ENCODE data around the gene LHFPL5. TPM values are rescaled to one million over a fixed set of nuclear protein-coding genes. Genes with fewer than 3 reads are reported as not detected.

LHFPL5 gene
- total RNA-seq, 4 donors from 2014 or later, result not detected

- no peak for TF ChIP-seq CTCF (IDR thresholded peaks at IDR 0.05)
- ATAC-seq (ENCODE audit: low FRiP score) (no peak), DNase-seq (ENCODE audit: low spot score) (no peak)
Measured at GRCh38 chr6:35781290-35781689, 23.9 kb upstream of the LHFPL5 start.

- no peak for ATAC-seq (ENCODE audit: low FRiP score)
- no peak for DNase-seq (ENCODE audit: low spot score)
- no peak for TF ChIP-seq CTCF (IDR thresholded peaks at IDR 0.05)
Measured at GRCh38 chr6:35782424-35782823, 22.7 kb upstream of the LHFPL5 start.

DNA sequence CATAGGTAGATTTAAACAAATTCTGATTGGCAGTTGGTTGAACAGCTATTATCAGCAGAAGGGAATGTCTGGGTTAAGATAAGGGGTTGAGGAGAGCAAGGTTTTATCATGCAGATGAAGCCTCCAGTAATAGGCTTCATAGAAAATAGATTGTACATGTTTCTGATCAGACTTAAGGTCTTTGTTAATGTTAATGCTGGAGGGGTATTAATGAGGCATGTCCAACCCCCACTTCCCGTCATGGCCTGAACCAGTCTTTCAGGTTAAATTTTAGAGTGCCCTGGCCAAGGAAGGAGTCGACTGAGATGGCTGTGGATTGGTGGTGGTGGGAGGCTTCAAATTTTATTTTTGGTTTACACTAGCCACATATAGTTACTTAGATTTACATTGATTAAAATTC, 21.0 kb upstream of the LHFPL5 start:
- ATAC-seq (ENCODE audit: low FRiP score) (no peak), DNase-seq (ENCODE audit: low spot score) (no peak)
- TF ChIP-seq CTCF (IDR thresholded peaks at IDR 0.05), result no peak

GRCh38 chr6:35786272-35786671, 18.9 kb upstream of the LHFPL5 start:
- no peak for DNase-seq (ENCODE audit: low spot score)
- ATAC-seq (ENCODE audit: low FRiP score), result no peak

DNA sequence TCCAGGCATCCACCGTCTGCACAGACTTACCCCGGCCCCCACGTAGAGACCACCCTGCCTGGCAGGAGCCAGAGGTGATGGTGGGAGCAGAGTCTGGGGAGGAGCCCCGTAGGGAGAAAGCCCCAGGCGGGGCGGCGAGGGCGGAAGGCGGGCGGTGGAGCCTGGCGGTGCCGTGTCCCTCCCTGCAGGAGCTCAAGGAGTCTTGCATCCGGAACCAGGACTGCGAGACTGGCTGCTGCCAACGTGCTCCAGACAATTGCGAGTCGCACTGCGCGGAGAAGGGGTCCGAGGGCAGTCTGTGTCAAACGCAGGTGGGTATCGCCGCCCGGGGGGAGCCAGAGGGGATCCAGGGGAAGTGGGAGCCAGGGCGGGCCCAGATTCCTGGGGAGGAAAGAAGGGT, 18.3 kb upstream of the LHFPL5 start:
- ATAC-seq (ENCODE audit: low FRiP score) (peak; percentile 37), DNase-seq (ENCODE audit: low spot score) (no peak)
- no peak for TF ChIP-seq CTCF (IDR thresholded peaks at IDR 0.05)

More at GRCh38 chr6:35786272-35786671, 18.9 kb upstream of the LHFPL5 start:
- no peak for TF ChIP-seq CTCF (IDR thresholded peaks at IDR 0.05)

DNA sequence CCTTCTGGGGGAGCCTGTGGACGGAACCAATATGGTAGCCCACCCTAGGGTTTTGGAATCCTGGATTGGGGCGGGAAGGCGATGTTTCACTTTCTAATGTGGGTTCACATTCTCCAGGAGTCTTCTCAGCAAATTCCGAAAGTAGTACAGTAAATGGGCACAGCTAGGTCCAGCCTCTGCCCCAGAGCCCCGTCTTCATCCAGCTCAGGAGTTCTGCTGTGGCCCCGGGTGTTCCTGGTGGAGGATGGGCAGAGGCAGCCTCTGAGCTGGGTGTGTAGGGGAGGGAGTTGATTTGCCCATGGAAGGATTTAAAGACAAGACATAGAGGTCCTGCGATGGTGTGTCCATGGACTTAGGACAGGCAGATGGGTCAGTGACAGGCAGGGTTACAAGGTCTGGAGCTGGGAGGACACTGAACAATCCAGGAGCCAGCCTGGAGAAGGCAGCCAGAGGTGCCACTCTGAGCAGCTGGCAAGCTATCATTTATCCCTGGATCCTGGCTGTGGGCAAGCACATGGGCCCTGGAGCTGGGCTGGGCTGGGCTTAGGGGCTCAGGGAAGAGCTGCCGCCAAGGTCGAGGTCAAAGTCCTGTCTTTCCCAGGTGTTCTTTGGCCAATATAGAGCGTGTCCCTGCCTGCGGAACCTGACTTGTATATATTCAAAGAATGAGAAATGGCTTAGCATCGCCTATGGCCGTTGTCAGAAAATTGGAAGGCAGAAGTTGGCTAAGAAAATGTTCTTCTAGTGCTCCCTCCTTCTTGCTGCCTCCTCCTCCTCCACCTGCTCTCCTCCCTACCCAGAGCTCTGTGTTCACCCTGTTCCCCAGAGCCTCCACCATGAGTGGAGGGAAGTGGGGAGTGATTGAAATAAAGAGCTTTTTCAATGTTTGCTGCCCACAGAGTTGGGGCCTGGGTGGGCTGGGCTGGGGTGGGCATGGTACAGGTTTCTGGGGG, 17.6 kb upstream of the LHFPL5 start:
- peak; percentile 55 for ATAC-seq (ENCODE audit: low FRiP score)
- TF ChIP-seq CTCF (IDR thresholded peaks at IDR 0.05), result no peak

More for the DNA sequence above, 17.6 kb upstream of the LHFPL5 start:
- DNase-seq (ENCODE audit: low spot score), result no peak

All from omental fat pad (tissue), 4 donors.